Raji (cell line): ENCODE measurements around the gene BTNL8.

Experiments used
- POLR2A ChIP-seq: IDR thresholded peaks from 2 replicates; pipeline ENCODE4 v1.6.1; 2011; ENCODE audit warnings: low read depth, low read length, control low read depth; ENCODE audit not compliant: insufficient read depth

The BTNL8 gene

DNA sequence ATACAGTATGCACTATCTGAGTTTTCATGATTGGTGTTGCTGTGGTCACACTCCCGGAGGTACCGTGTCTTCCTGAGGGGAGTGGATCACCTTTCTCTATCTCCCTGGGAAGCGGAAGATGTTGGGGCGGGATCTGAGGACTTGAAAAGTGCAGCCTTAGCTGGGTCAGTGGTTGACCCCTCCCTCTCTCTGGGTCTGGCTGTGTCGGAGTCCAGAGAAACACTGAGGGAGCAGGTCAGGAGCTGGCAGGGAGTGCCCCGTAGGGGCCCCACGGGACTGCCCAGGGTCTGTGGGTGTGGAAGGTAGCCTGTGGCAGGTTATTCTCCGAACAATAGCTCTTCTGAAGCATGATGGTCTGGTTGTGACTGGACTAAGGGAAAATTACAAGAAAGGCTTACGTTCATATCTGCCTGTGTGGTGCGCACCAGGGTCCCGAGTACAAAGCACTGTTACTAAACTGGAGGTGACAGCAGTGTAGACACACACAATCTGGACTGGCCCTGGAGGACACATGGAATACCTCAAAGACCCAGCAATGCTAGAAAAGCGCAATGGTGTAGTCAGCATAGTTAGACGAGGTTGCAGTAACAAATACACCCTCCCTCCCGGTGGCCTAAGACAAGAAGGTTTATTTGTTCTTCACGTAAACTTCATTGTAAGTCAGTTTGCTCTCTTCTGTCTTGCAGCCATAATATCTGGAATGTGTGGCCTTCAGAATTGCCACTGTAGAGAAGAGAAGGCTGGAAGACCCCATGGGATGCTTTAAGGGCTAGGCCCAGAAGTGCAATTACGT, 28.5 kb upstream of the BTNL8 start:
- no peak for TF ChIP-seq POLR2A

DNA sequence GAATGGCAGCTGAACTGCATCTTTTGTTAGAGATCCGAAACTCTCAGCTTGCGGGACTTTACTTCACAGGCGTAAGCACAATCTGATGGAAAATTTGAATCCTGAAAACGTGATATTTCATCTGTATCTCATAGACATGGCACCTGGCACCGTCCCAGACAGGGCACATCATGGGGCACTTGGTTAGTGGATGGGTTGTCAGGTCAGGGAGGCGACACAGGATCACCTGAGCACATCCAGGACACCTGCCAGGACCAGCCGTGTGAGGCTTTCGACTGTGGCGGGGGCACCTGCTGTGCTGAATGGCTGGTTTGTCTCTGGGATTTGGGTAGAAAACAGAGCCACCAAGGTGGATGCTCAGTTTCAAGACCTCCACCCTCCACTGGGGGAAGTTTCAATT, 26.5 kb upstream of the BTNL8 start:
- no peak for TF ChIP-seq POLR2A

DNA sequence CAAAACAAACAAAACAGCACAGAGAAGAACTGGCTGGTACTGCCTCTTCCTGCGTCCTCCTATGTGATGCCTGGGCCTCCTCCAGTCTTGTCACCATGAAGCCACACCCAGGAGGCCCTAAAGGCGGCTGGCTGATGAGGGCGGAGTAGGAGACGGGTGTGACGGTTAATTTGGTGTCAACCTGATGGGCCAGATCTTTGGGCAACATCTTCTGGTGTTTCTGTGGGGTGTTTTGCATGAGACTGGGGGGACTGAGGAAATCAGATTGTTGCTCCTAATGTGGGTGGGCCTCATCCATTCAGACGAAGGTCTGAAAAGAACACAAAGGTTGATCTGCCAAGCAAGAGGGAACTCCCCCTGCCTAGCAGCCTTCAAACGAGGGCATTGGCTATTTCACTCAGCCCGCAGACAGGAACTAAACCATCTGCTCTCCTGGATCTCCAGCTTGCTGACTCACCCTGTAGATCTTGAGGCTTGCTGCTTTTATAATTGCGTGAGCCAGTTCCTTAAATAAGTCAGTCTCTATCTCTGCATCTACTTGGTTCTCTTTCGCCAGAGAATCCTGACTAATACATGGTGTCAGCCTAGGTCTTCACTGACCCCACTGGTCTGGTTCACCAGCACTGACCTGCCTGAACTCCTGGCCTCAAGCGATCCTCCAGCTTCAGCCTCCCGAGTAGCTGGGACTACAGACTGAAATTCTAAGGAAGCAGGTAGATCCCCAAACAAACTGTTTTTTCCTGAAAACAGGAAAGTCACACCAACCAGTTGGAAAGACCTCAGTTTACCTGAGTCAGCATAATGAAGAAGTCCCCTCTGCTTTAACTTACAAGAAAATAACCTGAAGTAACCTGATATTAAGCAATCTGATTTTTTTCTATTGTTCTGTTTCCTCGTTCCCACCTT, 25.1 kb upstream of the BTNL8 start:
- no peak for TF ChIP-seq POLR2A

DNA sequence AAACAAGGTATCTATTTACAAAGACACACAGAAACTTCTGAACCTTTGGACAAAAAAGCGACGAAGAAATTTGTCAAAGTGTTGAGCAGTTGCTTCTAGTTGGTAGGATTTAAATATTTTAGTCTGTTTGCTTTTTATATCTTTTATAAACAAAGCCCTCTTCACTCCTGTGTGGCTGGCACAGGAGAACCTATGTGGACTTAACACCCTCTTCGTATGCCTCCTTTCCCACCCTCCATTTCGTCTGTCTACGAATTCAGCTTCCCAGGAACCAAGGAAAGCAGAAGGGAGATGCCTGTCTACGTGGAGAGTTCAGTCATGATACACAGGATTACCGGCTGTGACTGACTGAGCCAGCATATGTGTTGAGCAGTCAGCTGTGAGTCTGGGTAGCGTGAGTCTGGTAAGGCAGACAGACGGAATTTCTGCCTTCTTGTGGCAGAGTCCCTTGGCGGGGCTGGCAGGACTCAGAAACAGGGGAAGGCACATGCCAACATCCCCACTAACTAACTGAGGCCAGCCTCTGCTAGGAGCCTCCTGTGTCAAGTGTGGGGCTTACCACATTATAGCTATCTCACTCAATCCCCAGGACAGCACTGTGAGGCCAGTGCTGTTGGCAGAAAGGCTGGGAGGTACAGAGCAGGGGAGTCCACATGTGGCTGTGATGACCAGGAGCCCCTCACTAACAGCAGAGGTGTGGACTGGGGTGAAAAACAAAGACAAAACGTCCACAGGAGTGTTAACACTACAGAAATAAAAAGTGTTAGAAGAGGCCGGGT, 24.0 kb upstream of the BTNL8 start:
- TF ChIP-seq POLR2A, result no peak

DNA sequence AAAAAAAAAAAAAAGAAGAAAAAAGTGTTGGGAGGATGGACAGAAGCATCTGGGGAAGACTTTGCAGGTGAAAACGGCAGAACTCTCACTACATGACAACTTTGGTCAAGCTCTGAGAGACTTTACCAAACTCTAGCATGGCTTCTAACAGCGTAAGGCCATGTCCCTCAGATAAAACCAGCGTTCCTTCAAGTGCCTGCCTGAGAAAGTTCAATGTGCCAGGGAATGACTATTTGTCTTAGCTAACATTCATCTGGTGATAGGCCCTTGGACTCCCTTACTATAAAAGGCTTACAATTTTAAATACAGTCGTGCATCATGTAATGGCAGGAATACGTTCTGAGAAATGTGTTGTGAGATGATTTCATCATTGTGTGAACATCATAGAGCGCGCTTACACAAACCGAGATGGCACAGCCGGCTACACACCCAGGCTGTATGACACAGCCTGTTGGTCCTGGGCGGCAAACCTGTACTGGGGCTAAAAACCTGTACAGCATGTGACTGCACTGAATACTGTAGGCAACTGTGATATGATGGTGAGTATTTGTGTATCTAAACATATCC, 23.0 kb upstream of the BTNL8 start:
- TF ChIP-seq POLR2A, result no peak

DNA sequence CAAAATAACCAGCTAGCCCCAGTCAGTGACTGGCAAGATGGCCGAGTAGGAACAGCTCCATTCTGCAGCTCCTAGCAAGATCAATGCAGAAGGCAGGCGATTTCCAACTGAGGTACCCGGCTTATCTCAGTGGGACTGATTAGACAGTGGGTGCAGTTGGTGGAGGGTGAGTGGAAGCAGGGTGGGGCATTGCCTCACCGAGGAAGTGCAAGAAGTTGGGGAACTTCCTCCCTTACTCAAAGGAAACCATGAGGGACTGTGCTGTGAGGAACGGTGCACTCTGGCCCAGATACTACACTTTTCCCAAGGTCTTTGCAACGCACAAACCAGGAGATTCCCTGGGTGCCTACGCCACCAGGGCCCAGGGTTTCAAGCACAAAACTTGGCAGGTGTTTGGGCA, 9.6 kb upstream of the BTNL8 start:
- TF ChIP-seq POLR2A, result no peak

DNA sequence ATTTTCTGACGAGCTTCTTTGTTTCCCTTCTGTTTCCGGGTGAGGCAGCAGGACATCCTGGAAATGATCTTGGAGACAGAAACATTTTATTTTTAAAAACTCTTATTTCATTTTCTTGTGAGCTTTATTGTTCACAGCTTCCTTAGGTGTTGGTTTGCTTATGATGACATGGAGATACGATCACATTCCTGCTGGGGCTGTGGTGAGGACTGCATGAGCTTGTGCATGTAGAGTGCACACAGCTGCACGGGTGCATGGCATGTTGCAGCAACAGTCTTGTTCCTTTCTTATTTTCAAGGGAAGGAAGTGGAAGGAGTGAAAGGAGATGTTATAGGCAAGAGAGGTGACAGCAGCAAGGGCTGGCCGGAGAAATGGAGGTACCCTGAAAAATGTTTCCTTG, 1.2 kb downstream of the BTNL8 start:
- TF ChIP-seq POLR2A, result no peak

DNA sequence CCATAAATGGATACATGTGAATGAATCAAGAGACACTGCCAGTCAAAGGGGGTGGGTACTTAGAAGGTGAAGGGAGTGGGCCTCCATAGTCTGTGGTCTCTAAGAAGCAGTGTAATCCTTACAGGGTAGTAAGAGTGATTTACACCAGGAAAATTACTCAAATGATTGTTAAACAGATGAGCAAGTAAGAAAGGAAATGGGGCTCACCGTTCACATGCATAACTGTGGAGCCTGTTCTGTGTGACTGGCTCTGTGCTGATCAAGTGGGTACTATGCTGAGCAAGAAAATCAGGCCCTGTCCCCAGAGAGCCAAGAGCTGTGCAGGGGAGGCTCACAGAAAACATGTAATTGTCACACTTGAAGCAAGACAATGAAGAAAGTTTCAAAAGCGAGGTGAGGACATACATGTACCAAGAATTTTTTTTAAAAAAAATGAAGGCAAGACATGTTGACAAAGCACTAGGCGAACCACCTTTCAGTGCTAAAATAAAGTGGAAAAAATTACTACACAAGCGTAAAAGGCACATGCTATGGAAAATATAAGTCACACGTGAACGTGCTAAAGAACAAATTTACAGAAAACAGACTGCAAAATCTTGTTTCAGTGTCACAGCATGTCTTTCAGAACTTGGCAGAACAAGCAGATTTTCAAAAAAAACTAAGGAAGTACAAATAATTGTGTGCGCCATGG, 2.5 kb downstream of the BTNL8 start:
- TF ChIP-seq POLR2A, result no peak

DNA sequence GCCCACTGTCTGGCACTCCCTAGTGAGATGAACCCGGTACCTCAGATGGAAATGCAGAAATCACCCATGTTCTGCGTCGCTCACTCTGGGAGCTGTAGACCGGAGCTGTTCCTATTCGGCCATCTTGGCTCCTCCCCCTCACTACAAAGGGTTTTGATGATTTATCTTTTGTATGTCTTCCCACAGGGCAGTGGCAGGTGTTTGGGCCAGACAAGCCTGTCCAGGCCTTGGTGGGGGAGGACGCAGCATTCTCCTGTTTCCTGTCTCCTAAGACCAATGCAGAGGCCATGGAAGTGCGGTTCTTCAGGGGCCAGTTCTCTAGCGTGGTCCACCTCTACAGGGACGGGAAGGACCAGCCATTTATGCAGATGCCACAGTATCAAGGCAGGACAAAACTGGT, 9.4 kb downstream of the BTNL8 start:
- no peak for TF ChIP-seq POLR2A

DNA sequence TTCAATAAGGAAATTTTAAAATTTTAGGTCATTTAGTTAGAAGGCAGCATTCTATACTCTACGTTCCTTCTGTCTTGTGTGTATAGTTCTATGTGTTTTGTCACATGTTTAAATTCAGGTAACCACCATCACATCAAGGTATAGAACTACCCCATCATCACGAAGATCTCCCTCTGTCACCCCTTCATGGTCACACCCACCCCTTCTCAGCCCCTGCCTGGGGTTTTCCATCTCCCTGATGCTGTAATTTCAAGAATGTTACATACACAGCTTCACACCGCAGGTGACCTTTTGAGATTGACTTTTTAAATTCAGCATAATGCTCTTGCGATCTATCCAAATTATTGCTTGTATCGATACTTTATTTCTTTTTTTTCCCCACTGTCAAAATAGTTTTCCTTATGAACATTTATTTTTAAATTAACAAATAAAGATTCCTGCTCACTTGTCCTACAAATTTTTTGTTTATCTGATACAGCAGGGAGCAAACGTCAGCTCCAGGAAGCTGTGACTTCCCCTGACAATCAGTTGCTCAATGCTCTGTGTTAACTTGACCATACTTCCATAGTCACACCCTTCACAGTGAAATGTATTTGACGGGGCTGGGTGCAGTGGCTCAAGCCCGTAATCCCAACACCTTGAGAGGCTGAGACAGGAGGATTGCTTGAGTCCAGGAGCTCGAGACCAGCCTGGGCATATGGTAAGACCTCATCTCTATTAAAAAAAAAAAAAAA, 10.2 kb downstream of the BTNL8 start:
- TF ChIP-seq POLR2A, result no peak

DNA sequence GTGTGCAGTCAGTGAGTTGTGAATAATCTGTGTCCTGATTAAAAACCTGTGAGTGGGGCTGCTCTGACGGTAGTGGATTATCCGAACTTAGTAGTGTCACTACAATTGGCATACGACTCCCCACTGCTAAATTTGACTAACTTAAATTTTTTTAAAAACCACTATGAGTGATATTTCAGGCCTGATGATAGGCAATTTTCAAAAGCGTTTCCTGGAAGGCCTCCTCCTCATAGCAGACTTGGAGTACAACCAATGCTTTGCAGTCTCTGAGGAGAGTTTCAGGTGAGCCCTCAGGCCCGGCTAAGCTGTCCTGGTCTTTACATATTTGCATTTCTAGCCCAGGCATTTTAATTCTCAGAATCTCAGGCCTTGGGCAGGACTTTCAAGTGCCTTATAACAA, 10.8 kb downstream of the BTNL8 start:
- no peak for TF ChIP-seq POLR2A

DNA sequence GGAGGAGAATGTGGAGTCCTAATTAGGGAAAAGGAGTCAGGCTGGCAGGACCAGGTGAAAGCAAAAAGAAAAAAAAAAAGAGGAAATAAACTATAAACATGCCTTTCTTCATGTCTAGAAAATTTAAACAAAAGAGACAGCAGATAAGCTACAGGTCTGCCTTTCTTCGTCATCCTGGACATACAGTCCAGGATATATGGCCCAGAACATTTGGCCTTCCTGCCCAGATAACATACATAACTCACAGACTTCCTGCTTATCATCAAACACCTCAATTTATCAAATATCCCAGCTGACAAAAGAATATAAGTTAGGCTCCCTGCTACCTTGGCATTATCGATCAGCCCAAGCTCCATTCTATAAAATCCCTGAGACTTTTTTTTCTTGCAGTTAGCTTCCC, 11.2 kb downstream of the BTNL8 start:
- no peak for TF ChIP-seq POLR2A

DNA sequence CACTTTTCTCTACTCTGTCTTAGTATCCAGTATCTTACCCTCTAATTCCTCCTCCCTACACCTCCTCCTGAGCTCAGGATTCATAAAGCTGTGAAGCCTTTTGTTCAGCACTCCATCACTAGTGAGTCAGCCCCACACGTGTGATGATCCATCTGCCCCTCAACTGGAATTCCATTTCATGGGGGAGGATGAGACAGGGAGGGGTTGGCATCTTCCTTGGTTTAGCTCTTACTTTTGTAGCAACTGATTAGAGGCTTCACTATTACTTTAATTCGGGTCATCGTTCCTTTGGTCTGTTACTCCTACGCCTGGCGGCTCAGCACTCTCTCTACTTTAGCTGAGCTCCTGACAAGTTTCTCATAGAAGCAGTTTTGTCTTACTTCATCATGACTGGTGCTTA, 11.8 kb downstream of the BTNL8 start:
- TF ChIP-seq POLR2A, result no peak

DNA sequence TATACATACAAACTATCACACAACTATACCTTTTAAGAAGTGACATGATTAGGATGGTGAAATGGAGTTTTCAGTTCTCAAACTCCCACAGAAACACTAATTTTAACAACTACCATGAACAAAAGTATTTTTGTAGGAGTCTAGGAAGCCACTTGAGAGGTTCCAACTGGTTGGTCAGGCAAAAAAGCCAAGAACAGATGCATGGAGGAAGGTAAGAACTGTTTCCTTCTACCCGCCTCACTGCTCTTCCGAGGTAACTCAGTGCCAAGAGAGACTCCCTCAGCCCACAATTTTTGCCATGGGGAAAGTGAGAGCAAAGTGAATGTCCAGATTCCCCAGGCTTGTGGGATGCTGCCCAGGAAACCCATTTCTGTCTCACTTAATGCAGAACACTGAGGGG, 15.7 kb downstream of the BTNL8 start:
- TF ChIP-seq POLR2A, result no peak
